Nucleus accumbens (tissue), 56 donors: ENCODE measurements around the gene BCS1L.

ENCODE experiments used
- DNase-seq, 56 donors: peaks; one replicate each; lab custom pipeline; 2025; lab: John Stamatoyannopoulos, UW

The BCS1L gene

DNA sequence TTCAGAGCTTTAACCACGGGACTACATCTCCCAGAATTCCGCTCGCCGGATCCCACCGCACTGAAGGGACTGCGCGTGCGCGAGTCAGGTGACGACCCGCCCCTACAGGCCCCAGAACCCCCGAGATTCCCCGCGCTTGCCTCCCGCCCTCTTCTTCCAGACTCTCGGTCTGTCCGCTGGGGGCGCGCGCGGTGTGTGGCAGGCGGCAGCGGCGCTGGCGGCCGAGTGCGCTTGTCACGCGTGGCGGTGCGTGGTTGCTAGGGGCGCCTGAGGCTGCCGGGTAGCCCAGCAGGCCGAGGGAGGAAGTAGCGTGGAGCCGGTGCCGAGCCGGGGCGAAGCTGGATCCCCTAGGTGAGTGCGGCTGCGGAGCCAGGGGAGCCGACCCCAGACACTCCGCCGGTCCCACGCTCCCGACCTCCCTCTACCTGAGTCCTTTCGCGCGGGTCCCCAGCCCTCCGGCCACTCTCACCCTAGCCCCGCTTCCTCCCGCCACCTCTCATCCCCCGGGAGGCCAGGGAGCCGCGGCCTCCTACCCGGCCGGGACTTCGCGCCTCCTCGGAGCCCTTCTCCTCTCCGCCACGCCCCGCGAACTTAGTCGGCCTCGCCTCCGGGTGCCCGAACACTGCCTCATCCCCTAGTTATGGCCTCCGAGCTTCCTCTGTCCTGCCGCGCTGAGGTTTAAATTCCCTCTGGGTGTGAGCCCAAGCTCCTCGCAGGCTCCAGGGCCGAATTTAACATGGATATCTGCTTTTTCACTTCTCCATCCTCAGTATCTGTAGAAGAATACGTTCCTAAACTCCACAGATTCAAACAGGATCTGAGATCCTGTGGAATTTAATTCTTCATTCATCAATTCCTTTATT lies 51.4 kb downstream of the BCS1L start, which contains the start of gene TTLL4:
TTLL4 (plus strand) TSS at position 149 of the 863 bp plus-strand sequence. CDS start 26,842 bp downstream, outside the sequence.
- peak; percentile 78 to 100 (median 96) for DNase-seq

DNA sequence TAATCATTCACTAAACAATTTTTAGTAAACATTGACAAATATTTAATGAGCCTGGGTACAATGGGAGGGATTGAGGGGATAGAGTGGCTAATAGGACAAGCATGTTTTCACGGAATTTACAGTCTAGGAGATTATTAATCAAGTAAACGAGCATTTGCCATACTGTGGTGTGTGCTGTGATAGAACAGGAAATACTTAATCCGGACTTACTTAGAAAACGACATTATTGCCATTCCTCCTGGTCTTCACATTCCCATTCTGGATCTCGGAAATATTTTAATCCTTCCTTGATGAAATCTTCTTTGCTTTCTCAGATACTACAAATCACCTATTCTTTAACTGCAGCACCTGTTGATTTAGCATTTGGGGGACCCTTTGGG lies 52.1 kb downstream of the BCS1L start:
- DNase-seq, result no peak
